GM19395 (cell line): ENCODE data around the gene SCN5A.

ENCODE experiments used
- ATAC-seq: cut with Tn5 transposase; IDR thresholded peaks from one replicate; pipeline ENCODE4 v1.9.1; 2021; ENCODE audit warnings: mild to moderate bottlenecking, moderate library complexity; ENCODE audit not compliant: unreplicated experiment

Gene SCN5A

GRCh38 chr3:38648024-38648658 lies 1.3 kb downstream of the SCN5A start:
- no peak for ATAC-seq

- ATAC-seq, result no peak
These were observed 2.1 kb downstream of the SCN5A start for GRCh38 chr3:38647217-38647970.

- no peak for ATAC-seq
These were observed 2.9 kb downstream of the SCN5A start for GRCh38 chr3:38646630-38647029.

DNA sequence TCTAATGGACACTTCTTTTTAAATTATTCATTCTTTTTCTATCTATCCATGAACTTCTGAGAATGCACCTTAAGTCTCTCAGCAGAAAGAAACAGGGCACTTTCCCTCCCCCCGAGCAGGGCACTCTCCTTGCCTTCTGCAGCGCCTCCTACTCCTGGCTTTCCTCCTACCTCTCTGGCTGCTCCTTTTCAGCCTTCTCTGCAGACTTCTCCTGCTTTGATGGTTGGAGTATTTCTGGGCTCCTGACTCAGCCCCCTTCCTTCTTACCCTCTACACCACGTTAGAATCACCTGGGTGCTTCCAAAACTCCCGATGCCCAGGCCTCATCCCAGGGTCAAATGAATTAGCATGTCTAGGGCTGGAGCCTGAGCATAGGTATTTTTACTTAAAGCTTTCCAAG lies 3.4 kb downstream of the SCN5A start:
- no peak for ATAC-seq

GRCh38 chr3:38645601-38646000 lies 3.9 kb downstream of the SCN5A start:
- no peak for ATAC-seq

DNA sequence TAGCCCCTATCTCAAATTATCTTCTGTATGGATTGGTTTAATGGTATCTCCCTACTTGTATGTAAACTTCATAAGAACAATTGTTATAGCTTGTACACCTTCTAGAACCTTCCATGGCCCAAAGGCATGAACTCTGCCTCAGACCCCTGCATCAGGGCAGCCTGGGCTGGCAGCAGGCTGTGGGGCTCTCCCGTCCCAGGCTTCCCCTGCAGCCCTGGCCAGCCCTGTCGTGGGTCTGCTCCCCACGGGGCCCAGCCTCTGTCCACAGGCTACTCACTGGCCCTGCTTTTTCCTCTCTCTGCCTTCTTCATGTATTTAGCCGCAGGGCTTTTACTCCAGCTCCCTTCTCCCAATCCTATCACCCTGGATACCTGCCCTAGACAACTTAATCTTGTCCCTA lies 4.4 kb downstream of the SCN5A start:
- ATAC-seq, result no peak

DNA sequence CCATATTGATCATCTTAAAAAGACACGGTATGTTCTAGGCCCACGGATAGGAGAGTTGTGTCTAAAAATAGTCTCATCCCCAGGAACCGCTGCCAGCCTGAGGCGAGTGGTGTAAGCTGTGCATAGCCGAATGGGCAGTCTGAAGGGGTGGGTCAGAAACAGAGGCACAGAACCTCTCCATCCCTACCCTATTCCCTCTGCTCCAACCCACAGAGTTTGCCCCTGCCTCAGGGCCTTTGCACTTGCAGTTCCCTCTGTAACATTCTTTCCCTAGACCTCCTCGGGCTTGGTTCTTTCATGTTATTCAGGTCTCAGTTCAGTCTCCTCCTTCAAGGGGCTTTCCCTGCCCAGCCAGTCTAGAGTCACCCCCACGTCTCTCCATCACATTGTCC lies 4.8 kb downstream of the SCN5A start:
- ATAC-seq, result no peak

- ATAC-seq, result no peak
These were observed 5.3 kb downstream of the SCN5A start for GRCh38 chr3:38644016-38644661.

DNA sequence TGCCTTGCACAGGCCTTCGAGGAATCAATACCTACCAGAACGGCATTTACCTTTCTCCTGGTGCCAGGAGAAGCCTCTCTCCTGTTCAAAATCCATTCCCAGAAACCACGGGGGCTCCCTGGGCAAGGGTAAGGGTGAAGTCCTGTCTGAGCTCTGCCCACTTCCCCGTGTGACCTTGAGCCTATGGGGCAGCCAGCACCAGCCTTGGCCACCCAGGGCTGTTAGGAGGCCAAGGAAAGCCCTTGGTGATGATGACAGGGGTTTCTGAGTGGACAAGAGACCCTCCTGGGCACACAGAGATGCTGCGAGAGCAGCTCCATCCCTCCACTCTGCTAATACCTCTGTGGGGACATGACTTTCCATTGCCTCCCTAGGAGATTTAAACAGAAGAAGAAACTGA lies 5.9 kb downstream of the SCN5A start:
- no peak for ATAC-seq

GRCh38 chr3:38643090-38643489 lies 6.4 kb downstream of the SCN5A start:
- ATAC-seq, result no peak

- no peak for ATAC-seq
These were observed 7.9 kb downstream of the SCN5A start for GRCh38 chr3:38641461-38642110.

DNA sequence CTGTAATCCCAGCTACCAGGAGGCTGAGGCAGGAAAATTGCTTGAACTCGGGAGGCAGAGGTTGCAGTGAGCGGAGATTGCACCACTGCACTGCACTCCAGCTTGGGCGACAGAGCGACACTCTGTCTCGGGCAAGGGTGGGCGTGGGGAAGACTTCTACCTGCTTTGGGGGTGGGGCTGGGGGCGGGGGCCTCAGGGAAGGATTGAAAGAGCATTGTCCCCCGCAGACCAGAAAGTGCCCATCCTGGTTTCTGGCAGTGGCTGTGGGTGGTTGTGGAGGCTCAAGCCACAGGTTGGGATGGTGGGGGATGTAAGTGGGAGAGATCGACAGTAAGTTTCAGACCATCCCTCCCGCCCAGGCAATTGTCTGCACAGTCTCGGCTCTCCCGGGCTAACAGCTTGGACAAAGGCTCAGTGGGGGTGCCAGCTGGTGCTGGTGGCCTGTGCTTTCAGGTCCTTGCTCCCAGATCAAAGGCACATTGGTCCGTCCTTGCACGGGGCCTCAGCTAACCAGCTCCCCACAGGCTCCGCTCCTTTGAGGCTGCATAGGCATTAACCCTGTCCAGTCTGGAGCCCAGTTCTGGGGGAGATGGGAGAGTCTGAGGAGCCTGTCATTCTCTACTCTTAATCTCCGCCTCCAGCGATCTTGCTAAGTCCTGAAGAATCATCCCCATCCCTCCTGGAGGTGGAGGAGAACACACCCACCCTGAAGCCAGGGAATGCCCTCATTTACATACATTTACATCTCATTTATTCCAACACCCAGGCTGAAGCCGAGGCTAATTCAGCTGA lies 8.6 kb downstream of the SCN5A start:
- no peak for ATAC-seq

DNA sequence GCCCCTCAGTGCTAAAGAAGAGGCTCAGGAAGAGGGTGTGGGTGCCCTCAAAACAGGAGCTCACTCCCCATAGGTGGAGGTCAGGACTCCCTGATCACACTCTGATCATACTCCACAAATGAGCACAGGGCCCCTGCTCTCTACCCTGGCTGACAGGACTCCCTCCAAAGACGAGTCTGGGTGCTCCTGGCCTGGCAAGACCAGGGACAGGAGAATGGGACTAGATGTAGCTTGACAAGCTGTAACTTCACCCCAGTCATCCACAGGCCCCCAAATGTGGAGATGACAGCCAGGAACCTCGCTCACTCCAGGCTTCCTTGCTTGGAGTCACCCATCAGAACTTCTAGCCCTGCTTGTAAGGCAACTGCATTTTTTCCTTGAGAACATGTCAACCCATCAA lies 11.1 kb downstream of the SCN5A start:
- ATAC-seq, result no peak

- ATAC-seq, result no peak
These were observed 11.6 kb downstream of the SCN5A start for GRCh38 chr3:38637906-38638305.

GRCh38 chr3:38636881-38637280 lies 12.6 kb downstream of the SCN5A start:
- no peak for ATAC-seq

GRCh38 chr3:38636464-38636863 lies 13.0 kb downstream of the SCN5A start:
- no peak for ATAC-seq

- ATAC-seq, result no peak
These were observed 15.4 kb downstream of the SCN5A start for GRCh38 chr3:38634111-38634510.

DNA sequence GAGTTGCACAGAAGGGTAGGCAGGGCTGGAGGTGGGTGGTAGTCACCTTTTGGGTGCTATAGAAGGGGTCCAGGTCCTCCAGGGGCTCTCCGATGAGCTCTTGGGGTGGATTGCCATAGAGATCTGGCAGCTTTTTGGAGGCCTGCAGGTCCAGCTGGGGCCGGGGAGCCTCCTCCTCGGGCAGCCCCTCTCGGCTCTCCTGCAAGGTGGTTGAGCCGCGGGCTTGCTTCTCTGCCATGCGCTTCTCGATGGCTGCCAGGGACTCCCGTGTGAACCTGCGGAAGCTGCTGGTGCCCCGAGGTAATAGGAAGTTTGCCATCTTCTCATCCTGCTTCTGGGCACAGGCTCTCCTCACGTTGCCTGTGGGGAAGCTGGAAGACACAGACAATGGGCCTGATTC lies 16.5 kb downstream of the SCN5A start:
- no peak for ATAC-seq

- ATAC-seq, result no peak
These were observed 18.9 kb downstream of the SCN5A start for GRCh38 chr3:38630606-38631005.

- ATAC-seq, result no peak
These were observed 19.4 kb downstream of the SCN5A start for GRCh38 chr3:38630070-38630469.

- no peak for ATAC-seq
These were observed 20.7 kb downstream of the SCN5A start for GRCh38 chr3:38628835-38629234.
